ENCODE measurements around the gene SCRN2. TPM values are rescaled to one million over a fixed set of nuclear protein-coding genes. Genes with fewer than 3 reads are reported as not detected.

Gene SCRN2
- total RNA-seq, 1 experiment from 2014 or later: 73.6 TPM

DNA sequence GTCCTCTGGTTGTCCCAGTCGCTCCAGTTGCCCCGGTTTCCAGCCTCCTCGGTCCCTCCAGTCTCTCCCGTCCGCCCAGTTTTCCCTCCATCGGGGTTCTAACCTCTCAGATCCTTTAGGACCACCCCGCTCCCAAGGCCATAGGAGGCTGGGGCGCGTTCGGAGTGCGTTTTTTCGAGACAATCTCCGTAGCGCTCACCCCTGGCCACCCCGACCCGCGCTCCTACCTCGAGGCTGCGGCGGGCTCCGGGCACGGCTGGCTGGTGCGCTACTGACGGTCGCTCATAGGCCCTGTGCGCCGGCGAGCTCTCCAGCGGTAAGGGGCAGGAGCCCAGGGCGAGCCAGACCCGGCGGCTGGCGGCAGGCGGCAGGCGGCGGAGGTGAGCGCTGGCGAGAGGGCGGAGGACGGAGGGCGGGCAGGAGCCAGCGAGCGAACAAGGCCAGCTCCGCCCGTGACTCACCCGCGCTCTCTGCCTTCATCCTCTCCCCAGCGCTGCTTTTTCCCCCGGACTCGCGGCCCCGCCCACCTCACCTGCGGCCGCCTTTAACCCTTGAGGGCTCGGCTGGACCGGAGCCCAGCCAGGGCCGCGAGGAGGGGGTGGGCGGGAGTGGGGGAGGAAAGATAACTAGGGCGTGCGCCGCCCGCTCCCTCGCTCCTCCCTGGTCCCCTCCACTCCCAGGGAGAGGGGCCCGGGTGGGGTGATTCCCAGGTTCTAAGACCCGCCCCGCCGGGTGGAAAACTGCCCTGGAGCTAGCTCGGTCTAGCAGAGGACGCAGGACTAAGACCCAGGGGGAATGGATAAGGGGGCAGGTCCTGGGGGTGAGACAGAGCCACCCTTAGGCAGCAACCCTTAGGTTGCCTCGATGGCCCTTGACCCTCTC, 9.9 kb upstream of the SCRN2 start, which contains the start of gene SP6:
SP6 (minus strand) TSS at position 472 of the 882 bp plus-strand sequence. CDS start 2,734 bp downstream, outside the sequence.
- Histone ChIP-seq H3K9me3 (no peaks in the 10 kb centered on the region), H3K4me3 (ENCODE audit: low read depth, low read length) (peak within 1 kb of the TSS; percentile 56), H3K27me3 (replicated peaks; ENCODE audit: control insufficient read depth, insufficient read depth, low read length) (no peaks in the 10 kb centered on the region), H3K4me1 (peaks cover 12% of the 10 kb centered on the region), H3K36me3 (ENCODE audit: control insufficient read depth, insufficient read depth, low read length) (no peaks in the 10 kb centered on the region)
- Mint-ChIP-seq H3K27ac (ENCODE audit: unreplicated experiment) (peak within 1 kb of the TSS; percentile 77), H3K36me3 (ENCODE audit: insufficient read depth, unreplicated experiment) (peaks cover 27% of the 10 kb centered on the region), H3K27me3 (ENCODE audit: insufficient read depth, unreplicated experiment) (peaks cover 12% of the 10 kb centered on the region), H3K4me3 (ENCODE audit: unreplicated experiment) (peak within 1 kb of the TSS; percentile 90), H3K9me3 (ENCODE audit: unreplicated experiment) (no peaks in the 10 kb centered on the region), H3K4me1 (ENCODE audit: low read depth, unreplicated experiment) (peaks cover 23% of the 10 kb centered on the region)
- ChIA-PET CTCF (interaction anchor here (0.6 to 14.0 kb wide), 18 partner anchors 9 to 812 kb away, joined by 3 to 904 read pairs (median 5); partner anchors contain the start of genes CDK5RAP3, LRRC46, MRPL10 and PNPO), POLR2A (interaction anchor here (0.6 to 2.9 kb wide), 14 partner anchors 10 to 201 kb away, joined by 3 to 25 read pairs (median 6); partner anchors contain the start of genes CDK5RAP3, KPNB1, LRRC46 and MRPL10)
- peak; percentile 98 to 99 for DNase-seq
- TF ChIP-seq, protein P1, sequence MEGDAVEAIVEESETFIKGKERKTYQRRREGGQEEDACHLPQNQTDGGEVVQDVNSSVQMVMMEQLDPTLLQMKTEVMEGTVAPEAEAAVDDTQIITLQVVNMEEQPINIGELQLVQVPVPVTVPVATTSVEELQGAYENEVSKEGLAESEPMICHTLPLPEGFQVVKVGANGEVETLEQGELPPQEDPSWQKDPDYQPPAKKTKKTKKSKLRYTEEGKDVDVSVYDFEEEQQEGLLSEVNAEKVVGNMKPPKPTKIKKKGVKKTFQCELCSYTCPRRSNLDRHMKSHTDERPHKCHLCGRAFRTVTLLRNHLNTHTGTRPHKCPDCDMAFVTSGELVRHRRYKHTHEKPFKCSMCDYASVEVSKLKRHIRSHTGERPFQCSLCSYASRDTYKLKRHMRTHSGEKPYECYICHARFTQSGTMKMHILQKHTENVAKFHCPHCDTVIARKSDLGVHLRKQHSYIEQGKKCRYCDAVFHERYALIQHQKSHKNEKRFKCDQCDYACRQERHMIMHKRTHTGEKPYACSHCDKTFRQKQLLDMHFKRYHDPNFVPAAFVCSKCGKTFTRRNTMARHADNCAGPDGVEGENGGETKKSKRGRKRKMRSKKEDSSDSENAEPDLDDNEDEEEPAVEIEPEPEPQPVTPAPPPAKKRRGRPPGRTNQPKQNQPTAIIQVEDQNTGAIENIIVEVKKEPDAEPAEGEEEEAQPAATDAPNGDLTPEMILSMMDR (IDR thresholded peaks at IDR 0.05; ENCODE audit: insufficient read depth in 1 of 2, low read depth in 1 of 2, low read length in 1 of 2, severe bottlenecking in 1 of 2, unreplicated experiment in 1 of 2): peak; percentile 31 to 57
- TSS peak; percentile 55 for BruUV-seq (replicated peaks)
- intact Hi-C loops (cut with micrococcal nuclease; ENCODE audit: unreplicated experiment): loop anchor here (1.0 kb wide), 3 partner anchors 8 to 33 kb away; no protein-coding TSS in a partner anchor

DNA sequence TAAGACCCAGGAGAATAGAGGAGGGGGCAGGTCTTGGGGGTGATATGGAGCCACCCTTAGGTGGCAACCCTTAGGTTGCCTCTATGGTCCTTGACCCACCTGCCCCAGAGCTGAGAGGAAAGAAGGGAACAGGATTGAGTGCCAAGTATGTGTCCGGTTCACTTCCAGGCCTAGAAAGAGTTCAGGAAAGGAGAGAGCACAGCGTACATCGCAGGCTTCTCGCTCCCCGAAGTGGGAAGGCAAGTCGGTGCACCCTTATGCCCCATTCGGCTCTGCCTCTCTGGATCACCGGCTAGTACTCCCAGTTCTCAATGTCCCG, 9.3 kb upstream of the SCRN2 start:
- ChIA-PET CTCF (interaction anchor here (0.7 to 14.0 kb wide), 16 partner anchors 8 to 812 kb away, joined by 3 to 904 read pairs (median 7); partner anchors contain the start of genes CDK5RAP3, LRRC46, MRPL10 and PNPO), POLR2A (interaction anchor here (0.6 to 2.9 kb wide), 14 partner anchors 9 to 201 kb away, joined by 3 to 25 read pairs (median 6); partner anchors contain the start of genes CDK5RAP3, KPNB1, LRRC46 and MRPL10)
- Mint-ChIP-seq H3K27me3 (ENCODE audit: insufficient read depth, unreplicated experiment) (peaks cover 9% of the 10 kb centered on the region), H3K9me3 (ENCODE audit: unreplicated experiment) (no peaks in the 10 kb centered on the region), H3K27ac (ENCODE audit: unreplicated experiment) (peak overlapping the region; percentile 77), H3K4me1 (ENCODE audit: low read depth, unreplicated experiment) (peaks cover 23% of the 10 kb centered on the region), H3K4me3 (ENCODE audit: unreplicated experiment) (peak overlapping the region; percentile 90), H3K36me3 (ENCODE audit: insufficient read depth, unreplicated experiment) (peaks cover 27% of the 10 kb centered on the region)
- Histone ChIP-seq H3K27me3 (replicated peaks; ENCODE audit: control insufficient read depth, insufficient read depth, low read length) (no peaks in the 10 kb centered on the region), H3K9me3 (no peaks in the 10 kb centered on the region), H3K4me3 (ENCODE audit: low read depth, low read length) (peak overlapping the region; percentile 56), H3K4me1 (peaks cover 12% of the 10 kb centered on the region), H3K36me3 (ENCODE audit: control insufficient read depth, insufficient read depth, low read length) (no peaks in the 10 kb centered on the region)
- TF ChIP-seq, protein P1 (IDR thresholded peaks at IDR 0.05; ENCODE audit: insufficient read depth in 1 of 2, low read depth in 1 of 2, low read length in 1 of 2, severe bottlenecking in 1 of 2, unreplicated experiment in 1 of 2): no peak
- intact Hi-C loops (cut with micrococcal nuclease; ENCODE audit: unreplicated experiment): no loop called here
- no TSS peak for BruUV-seq (replicated peaks)
- DNase-seq: no peak

DNA sequence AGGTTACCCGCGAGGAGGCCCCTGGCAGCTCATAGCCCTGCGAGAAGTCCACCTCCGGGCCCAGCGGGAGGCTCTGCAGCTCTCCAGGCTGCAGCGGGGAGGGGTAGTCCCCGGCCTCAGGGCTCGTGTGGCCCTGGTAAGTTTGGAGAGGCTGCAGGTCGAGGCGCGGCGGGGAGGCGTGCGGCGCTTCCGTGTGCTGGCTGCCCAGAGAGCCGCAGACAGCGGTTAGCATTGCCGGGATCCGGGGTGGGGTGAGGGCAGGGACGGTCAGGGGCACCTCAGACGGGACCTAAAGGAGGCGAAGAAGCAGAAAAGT, 7.1 kb upstream of the SCRN2 start:
- no TSS peak for BruUV-seq (replicated peaks)
- peaks cover 38% of the 10 kb centered on the region for H3K4me1 Mint-ChIP-seq (ENCODE audit: low read depth, unreplicated experiment)
- no peak overlapping the region for H3K27ac Mint-ChIP-seq (ENCODE audit: unreplicated experiment)
- CTCF ChIA-PET: interaction anchor here (0.5 to 14.0 kb wide), 9 partner anchors 9 to 305 kb away, joined by 3 to 904 read pairs (median 4); partner anchors contain the start of genes LRRC46, MRPL10 and SP2
- H3K9me3 ChIP-seq: no peaks in the 10 kb centered on the region
- intact Hi-C loops (cut with micrococcal nuclease; ENCODE audit: unreplicated experiment): no loop called here
- H3K27me3 ChIP-seq (replicated peaks; ENCODE audit: control insufficient read depth, insufficient read depth, low read length): no peaks in the 10 kb centered on the region
- peaks cover 32% of the 10 kb centered on the region for H3K4me1 ChIP-seq
- H3K36me3 Mint-ChIP-seq (ENCODE audit: insufficient read depth, unreplicated experiment): peaks cover 27% of the 10 kb centered on the region
- peak overlapping the region; percentile 90 for H3K4me3 Mint-ChIP-seq (ENCODE audit: unreplicated experiment)
- H3K36me3 ChIP-seq (ENCODE audit: control insufficient read depth, insufficient read depth, low read length): no peaks in the 10 kb centered on the region
- no peaks in the 10 kb centered on the region for H3K9me3 Mint-ChIP-seq (ENCODE audit: unreplicated experiment)
- no peak overlapping the region for H3K4me3 ChIP-seq (ENCODE audit: low read depth, low read length)
- POLR2A ChIA-PET: no interaction called here
- TF ChIP-seq, protein P1 (IDR thresholded peaks at IDR 0.05; ENCODE audit: insufficient read depth in 1 of 2, low read depth in 1 of 2, low read length in 1 of 2, severe bottlenecking in 1 of 2, unreplicated experiment in 1 of 2): no peak
- no peak for DNase-seq
- no peaks in the 10 kb centered on the region for H3K27me3 Mint-ChIP-seq (ENCODE audit: insufficient read depth, unreplicated experiment)
